ENCODE measurements around the gene ZFHX3. TPM values are rescaled to one million over a fixed set of nuclear protein-coding genes. Genes with fewer than 3 reads are reported as not detected.
A peak's percentile ranks its signal among the peaks of the same experiment; 100 is the strongest.

The ZFHX3 gene
- total RNA-seq, 8 experiments from 2014 or later: 7.4 to 31.9 (median 21.7) TPM

DNA sequence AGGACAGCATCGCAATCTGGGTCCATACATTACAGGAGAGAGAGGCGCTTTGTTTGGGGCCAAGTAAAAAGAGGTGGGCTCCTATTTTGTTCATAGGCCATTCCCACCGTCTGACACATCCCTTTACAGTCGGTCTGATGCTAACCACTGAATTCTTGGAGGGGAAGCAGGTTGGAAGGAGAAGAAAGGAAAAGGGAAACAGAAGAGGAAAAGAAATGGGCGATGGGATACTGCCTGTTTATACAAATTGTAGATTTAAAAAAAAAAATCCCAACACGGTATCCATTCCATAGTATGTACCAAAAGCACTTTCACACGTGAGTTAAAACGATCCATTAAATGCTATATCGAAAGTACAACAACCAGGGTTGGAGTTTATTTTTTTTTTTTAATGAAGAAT lies 4.0 kb upstream of the ZFHX3 start:
- ATAC-seq (replicated peaks in 6 of 8): no peak
- peaks cover 44 to 67% of the 10 kb centered on the region in 2 donors for H3K4me1 ChIP-seq (replicated peaks in 1 of 2)
- in situ Hi-C loops (cut with MboI; ENCODE audit: low pct_unique_long_range_greater_than_20kb in 2 of 9, low sequenced_read_pairs in 9 of 9, unreplicated experiment in 9 of 9): loop anchor here in 5 of 9 experiments (25.0 kb wide), 3 partner anchors 215 to 835 kb away; no protein-coding TSS in a partner anchor
- H3K27ac ChIP-seq: peak overlapping the region; percentile 84 to 85
- peak overlapping the region in 3 of 5 donors; percentile 12 to 91 (median 14) for H3K4me3 ChIP-seq
- 2 to 100% (median 18%) methylated on average over 3 to 9 of the region's 9 CpGs; no CpG with 5 or more reads in 1 of the 10 experiments for WGBS, 10 experiments

- WGBS, 10 experiments: 0 to 88% (median 33%) methylated on average over 1 to 5 of the region's 5 CpGs; no CpG with 5 or more reads in 1 of the 10 experiments
- in situ Hi-C loops (cut with MboI; ENCODE audit: low pct_unique_long_range_greater_than_20kb in 2 of 9, low sequenced_read_pairs in 9 of 9, unreplicated experiment in 9 of 9): loop anchor here in 5 of 9 experiments (25.0 kb wide), 3 partner anchors 214 to 836 kb away; no protein-coding TSS in a partner anchor
- Histone ChIP-seq H3K27ac (peak overlapping the region; percentile 84 to 85), H3K4me1 (replicated peaks in 1 of 2) (peaks cover 49 to 73% of the 10 kb centered on the region in 2 donors), H3K4me3 (peak overlapping the region in 1 of 5 donors; percentile 4)
- no peak for ATAC-seq (replicated peaks in 6 of 8)
Observed at GRCh38 chr16:73051226-73051625, 3.3 kb upstream of the ZFHX3 start.

DNA sequence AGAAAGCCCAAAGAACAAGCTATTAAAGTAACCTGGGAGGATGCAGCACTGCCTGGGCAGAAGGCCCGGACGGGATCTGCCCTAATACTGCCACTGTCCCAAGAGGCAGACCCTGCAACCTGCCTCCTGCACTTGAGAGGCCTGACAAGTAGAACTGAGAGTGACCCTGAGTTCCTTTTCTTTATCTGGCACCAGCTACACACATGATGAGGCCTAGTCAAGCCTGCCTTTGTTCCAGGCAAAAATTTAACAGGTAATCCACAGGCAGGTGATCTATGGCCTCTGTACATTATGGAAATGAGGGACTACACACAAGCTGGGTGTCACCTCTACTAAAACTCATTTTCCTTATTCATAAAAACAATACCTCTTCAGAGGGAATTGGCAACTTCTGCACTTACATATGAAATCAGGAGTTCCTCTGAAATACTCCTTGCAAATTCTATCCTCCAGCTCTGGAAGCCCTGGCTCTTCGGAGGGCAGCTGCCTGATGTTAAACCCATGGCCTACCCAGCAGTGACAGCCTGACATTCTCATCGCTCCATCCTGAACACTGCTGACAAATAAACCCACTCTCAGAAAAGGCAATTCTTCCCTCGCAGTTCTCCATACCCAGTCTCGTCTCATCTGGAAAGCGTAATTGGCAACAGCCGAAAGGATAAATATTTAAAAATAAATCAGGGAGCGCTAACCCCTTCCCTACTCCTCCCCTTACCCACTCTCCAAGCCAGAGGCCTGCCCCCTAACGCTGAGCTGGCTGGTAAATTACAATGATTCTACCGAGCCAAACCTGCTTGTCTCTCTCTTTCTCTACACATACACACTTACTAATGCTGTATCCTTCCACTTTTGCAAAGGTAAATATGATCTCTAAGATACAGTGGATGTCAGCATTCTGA lies 2.5 kb upstream of the ZFHX3 start:
- WGBS, 10 experiments: 0 to 90% (median 22%) methylated on average over 1 to 8 of the region's 11 CpGs
- Histone ChIP-seq H3K4me1 (replicated peaks in 1 of 2) (peaks cover 56 to 78% of the 10 kb centered on the region in 2 donors), H3K4me3 (peak overlapping the region in 4 of 5 donors; percentile 4 to 49 (median 6)), H3K27ac (peak overlapping the region; percentile 84 to 85)
- ATAC-seq (replicated peaks in 6 of 8): peak in 5 of 8 experiments; percentile 13 to 31 (median 20)
- in situ Hi-C loops (cut with MboI; ENCODE audit: low pct_unique_long_range_greater_than_20kb in 2 of 9, low sequenced_read_pairs in 9 of 9, unreplicated experiment in 9 of 9): loop anchor here in 5 of 9 experiments (25.0 kb wide), 3 partner anchors 213 to 837 kb away; no protein-coding TSS in a partner anchor

- in situ Hi-C loops (cut with MboI; ENCODE audit: low pct_unique_long_range_greater_than_20kb in 2 of 9, low sequenced_read_pairs in 9 of 9, unreplicated experiment in 9 of 9): loop anchor here in 2 of 9 experiments (25.0 kb wide), 2 partner anchors 212 to 537 kb away; no protein-coding TSS in a partner anchor
- ATAC-seq (replicated peaks in 6 of 8): no peak
- H3K4me3 ChIP-seq: peak overlapping the region; percentile 39 to 63 (median 48)
- 8 to 100% methylated on average over 1 to 4 of the region's 4 CpGs; no CpG with 5 or more reads in 8 of the 10 experiments for WGBS, 10 experiments
- peak overlapping the region; percentile 84 to 91 for H3K27ac ChIP-seq
- peaks cover 61 to 87% of the 10 kb centered on the region in 2 donors for H3K4me1 ChIP-seq (replicated peaks in 1 of 2)
Observed at GRCh38 chr16:73049511-73049910, 1.6 kb upstream of the ZFHX3 start.

GRCh38 chr16:73049091-73049490 lies 1.2 kb upstream of the ZFHX3 start:
- ATAC-seq (replicated peaks in 6 of 8): no peak
- Histone ChIP-seq H3K27ac (peak overlapping the region; percentile 84 to 91), H3K4me3 (peak overlapping the region; percentile 39 to 63 (median 48)), H3K4me1 (replicated peaks in 1 of 2) (peaks cover 65 to 88% of the 10 kb centered on the region in 2 donors)
- in situ Hi-C loops (cut with MboI; ENCODE audit: low pct_unique_long_range_greater_than_20kb in 2 of 9, low sequenced_read_pairs in 9 of 9, unreplicated experiment in 9 of 9): loop anchor here in 2 of 9 experiments (25.0 kb wide), 2 partner anchors 212 to 537 kb away; no protein-coding TSS in a partner anchor
- WGBS, 10 experiments: 0 to 64% (median 18%) methylated on average over 1 to 7 of the region's 8 CpGs; no CpG with 5 or more reads in 2 of the 10 experiments

GRCh38 chr16:73048292-73049080 lies 558 bp upstream of the ZFHX3 start:
- ATAC-seq (replicated peaks in 6 of 8): peak; percentile 17 to 58 (median 37)
- H3K27ac ChIP-seq: peak overlapping the region; percentile 84 to 91
- H3K4me1 ChIP-seq (replicated peaks in 1 of 2): peaks cover 65 to 88% of the 10 kb centered on the region in 2 donors
- in situ Hi-C loops (cut with MboI; ENCODE audit: low pct_unique_long_range_greater_than_20kb in 2 of 9, low sequenced_read_pairs in 9 of 9, unreplicated experiment in 9 of 9): loop anchor here in 2 of 9 experiments (25.0 kb wide), 2 partner anchors 211 to 536 kb away; no protein-coding TSS in a partner anchor
- WGBS, 10 experiments: 0 to 30% (median 8%) methylated on average over 1 to 12 of the region's 57 CpGs; no CpG with 5 or more reads in 1 of the 10 experiments
- peak overlapping the region; percentile 39 to 63 (median 48) for H3K4me3 ChIP-seq

DNA sequence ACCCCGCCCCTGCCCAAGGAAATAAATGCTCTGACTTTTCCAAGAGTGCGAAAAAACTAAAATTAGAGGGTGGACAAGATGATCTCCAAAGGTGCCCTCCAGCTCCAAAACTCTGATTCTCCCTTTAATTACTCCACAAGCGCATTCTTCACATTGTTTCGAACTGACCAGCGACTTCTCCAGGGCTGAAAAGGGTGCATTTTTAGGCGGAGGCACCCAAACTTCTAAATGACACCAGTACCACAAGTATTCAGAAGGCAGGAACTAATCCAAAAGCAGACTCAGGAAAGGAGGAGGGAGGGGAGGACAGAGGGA lies 750 bp downstream of the ZFHX3 start:
- Histone ChIP-seq H3K27ac (peak overlapping the region in 1 of 2 donors; percentile 91), H3K4me1 (replicated peaks in 1 of 2) (peaks cover 73 to 86% of the 10 kb centered on the region in 2 donors), H3K4me3 (peak overlapping the region; percentile 39 to 63 (median 48))
- peak in 2 of 8 experiments; percentile 2 to 15 for ATAC-seq (replicated peaks in 6 of 8)
- WGBS, 10 experiments: 0 to 40% (median 2%) methylated on average over 1 to 5 of the region's 6 CpGs; no CpG with 5 or more reads in 2 of the 10 experiments
- in situ Hi-C loops (cut with MboI; ENCODE audit: low pct_unique_long_range_greater_than_20kb in 2 of 9, low sequenced_read_pairs in 9 of 9, unreplicated experiment in 9 of 9): loop anchor here in 2 of 9 experiments (25.0 kb wide), 2 partner anchors 210 to 535 kb away; no protein-coding TSS in a partner anchor

DNA sequence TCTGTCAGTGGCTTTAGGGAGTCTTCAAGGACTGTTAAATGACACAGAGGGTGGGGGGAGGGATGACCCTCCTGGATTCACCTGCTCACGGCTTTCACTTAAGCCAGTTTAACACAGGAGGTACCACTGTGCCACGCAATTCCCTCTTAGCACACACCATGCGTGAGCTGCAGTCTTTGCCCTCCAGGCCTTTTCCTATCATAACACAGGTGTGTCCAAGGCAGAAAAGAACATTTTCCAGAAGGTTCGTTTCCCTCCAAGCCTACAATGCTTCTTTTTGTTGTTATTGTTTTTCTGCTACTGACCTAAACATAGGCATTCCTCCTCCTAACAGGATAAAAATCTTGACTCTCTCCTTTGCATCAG lies 1.1 kb downstream of the ZFHX3 start:
- Histone ChIP-seq H3K4me3 (peak overlapping the region in 4 of 5 donors; percentile 39 to 63 (median 48)), H3K4me1 (replicated peaks in 1 of 2) (peaks cover 76 to 86% of the 10 kb centered on the region in 2 donors), H3K27ac (peak overlapping the region in 1 of 2 donors; percentile 91)
- no peak for ATAC-seq (replicated peaks in 6 of 8)
- 0 to 60% (median 44%) methylated on average over 1 to 4 of the region's 4 CpGs; no CpG with 5 or more reads in 3 of the 10 experiments for WGBS, 10 experiments
- in situ Hi-C loops (cut with MboI; ENCODE audit: low pct_unique_long_range_greater_than_20kb in 2 of 9, low sequenced_read_pairs in 9 of 9, unreplicated experiment in 9 of 9): loop anchor here in 2 of 9 experiments (25.0 kb wide), 2 partner anchors 210 to 535 kb away; no protein-coding TSS in a partner anchor

GRCh38 chr16:73046202-73046848 lies 1.6 kb downstream of the ZFHX3 start:
- WGBS, 10 experiments: 0 to 79% (median 41%) methylated on average over 1 to 6 of the region's 8 CpGs; no CpG with 5 or more reads in 2 of the 10 experiments
- Histone ChIP-seq H3K4me3 (peak overlapping the region in 1 of 5 donors; percentile 63), H3K27ac (no peak overlapping the region), H3K4me1 (replicated peaks in 1 of 2) (peaks cover 72 to 82% of the 10 kb centered on the region in 2 donors)
- in situ Hi-C loops (cut with MboI; ENCODE audit: low pct_unique_long_range_greater_than_20kb in 2 of 9, low sequenced_read_pairs in 9 of 9, unreplicated experiment in 9 of 9): loop anchor here in 2 of 9 experiments (25.0 kb wide), 2 partner anchors 209 to 534 kb away; no protein-coding TSS in a partner anchor
- no peak for ATAC-seq (replicated peaks in 6 of 8)

- H3K4me3 ChIP-seq: no peak overlapping the region
- in situ Hi-C loops (cut with MboI; ENCODE audit: low pct_unique_long_range_greater_than_20kb in 2 of 9, low sequenced_read_pairs in 9 of 9, unreplicated experiment in 9 of 9): loop anchor here in 2 of 9 experiments (25.0 kb wide), 2 partner anchors 207 to 532 kb away; no protein-coding TSS in a partner anchor
- H3K27ac ChIP-seq: no peak overlapping the region
- ATAC-seq (replicated peaks in 6 of 8): no peak
- 13 to 56% (median 44%) methylated on average over 2 to 6 of the region's 6 CpGs; no CpG with 5 or more reads in 4 of the 10 experiments for WGBS, 10 experiments
- peaks cover 64 to 74% of the 10 kb centered on the region in 2 donors for H3K4me1 ChIP-seq (replicated peaks in 1 of 2)
Observed at GRCh38 chr16:73043828-73044467, 4.0 kb downstream of the ZFHX3 start.

DNA sequence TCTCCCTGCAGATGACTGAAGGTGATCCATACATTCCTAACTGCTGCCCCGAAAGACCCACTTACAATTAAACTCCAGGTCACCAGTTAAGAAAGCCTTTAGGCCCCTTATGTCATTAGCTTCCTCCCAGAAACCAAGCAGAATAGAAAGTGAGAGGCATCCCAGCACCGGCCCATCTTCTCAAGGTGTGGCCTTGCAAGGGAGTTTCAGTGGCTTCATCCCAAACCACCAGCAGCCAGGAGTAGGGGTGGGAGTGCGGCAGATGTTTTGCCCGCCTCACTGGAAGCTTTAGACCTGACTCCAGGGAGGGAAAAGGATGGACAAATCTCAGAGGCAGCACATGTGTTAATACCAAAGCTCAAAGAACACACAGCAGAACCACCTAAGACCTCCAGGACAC lies 5.1 kb downstream of the ZFHX3 start:
- Histone ChIP-seq H3K4me3 (no peak overlapping the region), H3K4me1 (replicated peaks in 1 of 2) (peaks cover 66 to 74% of the 10 kb centered on the region in 2 donors), H3K27ac (no peak overlapping the region)
- ATAC-seq (replicated peaks in 6 of 8): no peak
- in situ Hi-C loops (cut with MboI; ENCODE audit: low pct_unique_long_range_greater_than_20kb in 2 of 9, low sequenced_read_pairs in 9 of 9, unreplicated experiment in 9 of 9): loop anchor here in 2 of 9 experiments (25.0 kb wide), 2 partner anchors 206 to 531 kb away; no protein-coding TSS in a partner anchor
- WGBS, 10 experiments: 60 to 83% (median 67%) methylated on average over 1 to 4 of the region's 4 CpGs; no CpG with 5 or more reads in 7 of the 10 experiments

All from motor neuron (in vitro differentiated cells).